Stomach smooth muscle (tissue), 2 donors: ENCODE results near the gene ISLR.

Experiments used
- H3K27ac ChIP-seq: one replicate; pipeline ENCODE4 v1.7.0; 2013; ENCODE audit warnings: mild to moderate bottlenecking, low read length, inconsistent platforms
- H3K27me3 ChIP-seq, 2 donors: one replicate each; pipeline ENCODE4 v1.7.0; 2013; ENCODE audit warnings: low read length in 2 of 2; ENCODE audit not compliant: insufficient read depth in 2 of 2, control insufficient read depth in 1 of 2
- H3K36me3 ChIP-seq, 2 donors: one replicate each; pipeline ENCODE4 v1.7.0; 2013; ENCODE audit warnings: low read length in 2 of 2; ENCODE audit not compliant: control insufficient read depth in 2 of 2, insufficient read depth in 2 of 2
- H3K4me1 ChIP-seq: one replicate; pipeline ENCODE4 v1.7.0; 2013; ENCODE audit warnings: low read length; ENCODE audit not compliant: control insufficient read depth, insufficient read depth
- H3K4me3 ChIP-seq, 2 donors: one replicate each; pipeline ENCODE4 v1.7.0; 2013; ENCODE audit warnings: low read length in 2 of 2
- H3K9ac ChIP-seq, 2 donors: one replicate each; pipeline ENCODE4 v1.7.0; 2013; ENCODE audit warnings: low read length in 2 of 2, mild to moderate bottlenecking in 1 of 2
- H3K9me3 ChIP-seq, 2 donors: one replicate each; pipeline ENCODE4 v1.7.0; 2013; ENCODE audit warnings: low read length in 2 of 2; ENCODE audit not compliant: control insufficient read depth in 2 of 2
- donor health status: healthy.
- donor health status: Pancreatic carcinoma.

Gene ISLR

DNA sequence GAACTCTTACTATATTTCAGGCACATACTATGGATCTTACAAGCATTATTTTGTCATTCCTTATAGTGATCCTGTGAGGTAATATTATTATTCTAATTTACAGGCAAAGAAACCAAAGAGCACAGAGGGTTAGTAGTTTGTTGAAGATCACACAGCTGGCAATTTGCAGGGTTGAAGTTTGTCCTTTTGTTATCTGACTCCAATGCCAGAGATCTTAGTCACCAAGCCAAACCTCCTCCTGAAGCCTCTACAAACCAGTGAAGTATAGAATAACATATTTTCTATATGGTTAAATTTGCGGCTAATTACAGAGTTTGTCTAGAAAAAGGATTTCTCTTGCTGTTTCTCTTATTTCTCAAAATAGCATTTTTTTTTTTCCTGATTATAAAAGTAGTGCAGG, 31.9 kb upstream of the ISLR start:
- no peaks in the 10 kb centered on the region for H3K36me3 ChIP-seq
- no peak overlapping the region for H3K9ac ChIP-seq
- H3K27ac ChIP-seq: no peak overlapping the region
- H3K4me3 ChIP-seq: no peak overlapping the region
- peaks cover 0 to 3% of the 10 kb centered on the region in 2 donors for H3K9me3 ChIP-seq
- peaks cover 12 to 21% of the 10 kb centered on the region in 2 donors for H3K27me3 ChIP-seq
- H3K4me1 ChIP-seq: peaks cover 9% of the 10 kb centered on the region

DNA sequence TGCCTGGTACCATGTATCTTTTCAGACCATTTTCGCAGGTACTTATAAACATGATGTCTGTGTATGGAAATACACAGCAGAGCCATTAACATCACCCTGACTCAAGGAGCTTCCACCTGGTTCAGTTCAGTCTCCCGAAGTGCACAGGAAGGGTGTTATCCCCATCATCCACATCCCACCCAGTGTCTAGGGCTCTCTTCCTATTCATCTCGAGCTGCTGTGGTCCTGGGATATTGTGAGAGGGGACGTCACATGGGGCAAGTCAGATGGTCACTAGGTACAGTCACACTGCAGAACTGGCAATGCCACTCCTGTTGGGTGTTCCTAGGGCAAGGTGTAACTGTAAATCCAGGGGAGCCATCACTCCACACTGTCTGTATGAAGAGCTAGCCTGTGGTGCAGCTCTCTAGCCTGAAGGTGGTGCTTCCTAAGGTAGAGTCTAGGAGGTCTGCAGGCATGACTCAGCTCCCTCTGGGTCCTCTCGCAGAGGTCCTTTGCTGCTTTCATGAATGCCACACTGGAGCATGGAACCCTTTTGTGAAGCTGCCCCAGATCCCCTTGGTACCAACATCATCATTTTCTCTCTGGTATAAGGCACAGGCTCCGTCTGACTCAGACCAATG, 29.2 kb upstream of the ISLR start:
- H3K36me3 ChIP-seq: no peaks in the 10 kb centered on the region
- H3K4me3 ChIP-seq: no peak overlapping the region
- no peaks in the 10 kb centered on the region for H3K4me1 ChIP-seq
- peaks cover 3 to 4% of the 10 kb centered on the region in 2 donors for H3K27me3 ChIP-seq
- no peak overlapping the region for H3K9ac ChIP-seq
- H3K9me3 ChIP-seq: peaks cover 0 to 4% of the 10 kb centered on the region in 2 donors
- H3K27ac ChIP-seq: no peak overlapping the region

DNA sequence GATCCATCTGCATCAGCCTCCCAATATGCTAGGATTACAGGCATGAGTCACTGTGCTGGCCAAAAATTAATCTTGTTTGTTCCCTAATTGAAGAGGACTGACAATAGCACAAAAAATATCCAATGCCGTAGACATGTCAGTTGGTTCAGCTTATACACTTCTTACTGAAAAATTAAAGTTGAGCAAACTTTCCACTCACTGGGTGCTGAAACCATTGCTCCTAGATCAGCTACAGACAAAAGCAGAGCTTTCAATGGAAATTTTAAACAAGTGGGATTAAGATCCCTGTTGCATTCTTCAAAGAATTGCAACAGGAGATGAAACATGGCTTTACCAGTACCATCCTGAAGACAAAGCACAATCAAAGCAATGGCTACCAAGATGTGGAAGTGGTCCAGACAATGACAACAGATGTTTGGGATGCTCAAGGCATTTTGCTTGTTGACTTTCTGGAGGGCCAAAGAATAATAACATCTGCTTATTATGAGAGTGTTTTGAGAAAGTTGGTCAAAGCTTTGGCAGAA, 27.2 kb upstream of the ISLR start:
- Histone ChIP-seq H3K27ac (no peak overlapping the region), H3K9me3 (peaks cover 0 to 4% of the 10 kb centered on the region in 2 donors), H3K36me3 (no peaks in the 10 kb centered on the region), H3K9ac (no peak overlapping the region), H3K27me3 (peaks cover 3 to 4% of the 10 kb centered on the region in 2 donors), H3K4me3 (no peak overlapping the region), H3K4me1 (no peaks in the 10 kb centered on the region)

GRCh38 chr15:74147051-74147450, 26.5 kb upstream of the ISLR start:
- Histone ChIP-seq H3K4me1 (no peaks in the 10 kb centered on the region), H3K27me3 (peaks cover 3 to 4% of the 10 kb centered on the region in 2 donors), H3K9ac (no peak overlapping the region), H3K9me3 (peaks cover 0 to 4% of the 10 kb centered on the region in 2 donors), H3K27ac (no peak overlapping the region), H3K36me3 (no peaks in the 10 kb centered on the region), H3K4me3 (no peak overlapping the region)

- Histone ChIP-seq H3K27me3 (no peaks in the 10 kb centered on the region), H3K9ac (no peak overlapping the region), H3K4me1 (peaks cover 32% of the 10 kb centered on the region), H3K27ac (peak overlapping the region; percentile 64), H3K36me3 (no peaks in the 10 kb centered on the region), H3K4me3 (no peak overlapping the region), H3K9me3 (no peaks in the 10 kb centered on the region)
Measured at GRCh38 chr15:74155766-74156417, 17.6 kb upstream of the ISLR start.

DNA sequence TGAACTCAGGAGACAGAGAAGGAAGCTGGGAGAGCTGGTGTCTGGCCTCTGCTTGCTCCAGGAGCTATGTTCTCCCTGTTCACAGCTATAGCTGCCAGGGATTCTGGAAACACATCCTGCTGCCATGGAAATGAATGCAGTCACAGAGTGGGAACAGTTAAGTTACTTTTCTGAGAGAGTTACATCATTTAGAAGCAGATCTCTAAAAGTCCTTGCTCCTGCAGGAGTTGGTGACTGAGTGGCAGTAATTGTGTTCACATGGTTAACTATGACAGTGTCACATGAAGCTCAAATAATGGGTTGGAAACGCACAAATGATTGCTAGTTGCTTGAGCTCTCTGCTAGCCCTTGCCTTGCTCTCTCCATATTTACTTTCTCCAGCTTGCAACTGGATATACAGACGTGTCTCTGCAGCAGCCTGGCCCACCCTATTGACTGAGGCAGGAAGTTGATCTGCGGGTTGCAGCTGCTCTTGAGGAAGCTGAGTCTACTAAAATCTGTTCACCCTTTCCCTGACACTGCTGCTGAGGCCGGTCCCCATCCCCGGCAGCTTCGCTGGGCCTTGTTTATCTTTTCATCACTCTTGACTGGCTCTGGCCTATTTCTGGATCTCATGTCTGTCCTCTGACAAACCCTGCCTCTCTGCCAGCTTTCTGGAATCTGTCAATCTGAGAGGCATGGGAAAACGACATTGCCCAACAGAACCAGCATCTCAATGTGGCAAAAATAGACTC, 16.7 kb upstream of the ISLR start:
- Histone ChIP-seq H3K27ac (peak overlapping the region; percentile 64), H3K27me3 (no peaks in the 10 kb centered on the region), H3K36me3 (no peaks in the 10 kb centered on the region), H3K9me3 (no peaks in the 10 kb centered on the region), H3K9ac (peak overlapping the region in 1 of 2 donors; percentile 36), H3K4me1 (peaks cover 32% of the 10 kb centered on the region), H3K4me3 (peak overlapping the region; percentile 15 to 22)

DNA sequence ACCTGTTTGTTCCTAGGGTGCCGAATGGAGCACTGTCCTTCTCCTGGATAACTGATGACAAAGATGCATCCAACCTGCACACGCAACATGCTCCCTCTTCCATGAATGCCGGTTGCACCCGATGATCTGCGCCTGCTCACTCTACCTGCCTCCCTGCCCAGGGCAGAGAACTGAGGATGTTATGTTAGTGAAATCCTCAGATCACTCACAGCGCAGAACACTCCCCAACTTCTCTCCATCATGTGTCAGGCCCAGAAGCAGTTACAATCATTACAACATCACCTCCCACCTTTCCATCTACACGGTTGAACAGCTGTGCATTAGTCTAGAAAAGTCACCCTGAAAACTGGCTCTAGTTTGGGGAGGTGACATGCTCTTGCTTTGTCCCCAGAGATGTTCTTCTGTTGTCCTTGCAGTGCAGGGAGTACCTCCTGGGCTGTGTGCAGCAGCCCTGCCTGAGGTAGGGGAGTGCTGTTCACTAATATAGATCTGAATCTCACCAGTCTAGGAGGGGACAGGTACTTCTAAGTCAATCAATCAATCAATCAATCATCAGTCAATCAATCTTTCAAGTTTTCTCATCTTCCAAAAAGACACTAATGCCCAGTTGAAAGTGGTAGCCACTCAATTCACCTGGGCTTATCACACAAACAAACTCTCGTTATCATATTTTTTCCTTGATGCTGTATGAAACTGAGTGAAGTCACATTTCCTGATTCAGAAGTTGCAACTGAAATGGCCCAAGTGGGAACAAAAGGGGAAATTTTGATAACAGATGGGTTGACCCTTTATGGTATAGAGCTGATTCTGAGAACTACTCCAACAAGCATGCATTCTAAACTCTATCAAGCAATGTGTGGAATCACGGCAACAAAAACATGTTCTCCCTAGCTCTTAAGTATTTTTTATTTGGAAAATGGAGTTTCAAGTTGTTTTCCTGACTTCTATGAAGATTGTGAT, 15.4 kb upstream of the ISLR start:
- peak overlapping the region in 1 of 2 donors; percentile 13 for H3K9ac ChIP-seq
- peaks cover 32% of the 10 kb centered on the region for H3K4me1 ChIP-seq
- H3K27ac ChIP-seq: peak overlapping the region; percentile 64

DNA sequence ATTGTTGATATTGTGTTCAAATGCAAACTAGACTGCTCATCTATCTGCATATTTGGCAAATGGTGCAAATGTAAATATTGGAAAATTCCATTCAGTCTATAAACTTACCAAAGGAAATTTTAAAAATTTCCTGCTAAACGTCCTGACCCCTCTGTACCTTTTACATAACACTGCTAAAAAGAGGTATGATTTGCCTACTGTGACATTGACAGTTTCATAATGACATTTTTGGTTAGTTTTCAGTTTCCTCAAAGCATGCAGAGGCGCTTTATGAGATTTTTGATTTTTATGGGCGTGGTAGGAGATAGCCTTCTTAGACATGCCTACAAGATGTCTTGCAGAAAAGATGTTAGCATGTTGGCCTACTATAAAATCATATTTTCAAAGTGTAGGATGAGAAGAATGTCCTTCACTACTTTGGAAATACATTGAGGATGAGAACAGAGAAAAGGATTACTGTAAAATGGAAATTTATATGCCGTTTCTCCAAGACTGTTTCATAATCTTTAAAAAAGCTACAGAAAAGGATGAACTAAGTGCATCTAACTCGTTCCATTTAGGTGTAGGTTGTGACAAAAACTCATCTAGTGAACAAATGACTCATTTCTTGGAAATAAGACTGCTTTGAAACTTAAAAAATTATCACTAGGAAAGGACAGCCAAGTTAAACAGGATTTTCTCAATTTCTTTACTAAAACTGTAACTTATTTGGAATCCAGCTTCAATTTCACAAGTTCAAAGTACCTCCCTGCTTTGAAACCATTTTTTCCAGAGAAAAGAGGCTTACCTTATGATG, 14.5 kb upstream of the ISLR start:
- H3K4me1 ChIP-seq: peaks cover 32% of the 10 kb centered on the region

More for the DNA sequence above, 15.4 kb upstream of the ISLR start:
- Histone ChIP-seq H3K4me3 (no peak overlapping the region), H3K36me3 (no peaks in the 10 kb centered on the region), H3K27me3 (no peaks in the 10 kb centered on the region), H3K9me3 (no peaks in the 10 kb centered on the region)

GRCh38 chr15:74159773-74160172, 13.7 kb upstream of the ISLR start:
- H3K27ac ChIP-seq: no peak overlapping the region
- H3K9ac ChIP-seq: no peak overlapping the region
- peaks cover 32% of the 10 kb centered on the region for H3K4me1 ChIP-seq
- H3K36me3 ChIP-seq: no peaks in the 10 kb centered on the region
- no peak overlapping the region for H3K4me3 ChIP-seq
- no peaks in the 10 kb centered on the region for H3K27me3 ChIP-seq
- H3K9me3 ChIP-seq: no peaks in the 10 kb centered on the region

More for the DNA sequence above, 14.5 kb upstream of the ISLR start:
- Histone ChIP-seq H3K4me3 (no peak overlapping the region), H3K9ac (no peak overlapping the region), H3K9me3 (no peaks in the 10 kb centered on the region), H3K27ac (no peak overlapping the region), H3K27me3 (no peaks in the 10 kb centered on the region), H3K36me3 (no peaks in the 10 kb centered on the region)
